ENCODE measurements around the gene ADA.

The ADA gene

GRCh38 chr20:44646641-44647274 is 4.7 kb downstream of the ADA start:
- no peak overlapping the region for H3K27ac ChIP-seq
- TF ChIP-seq CTCF (conservative IDR thresholded peaks at IDR 0.05): no peak

GRCh38 chr20:44646023-44646640 is 5.4 kb downstream of the ADA start:
- TF ChIP-seq CTCF (conservative IDR thresholded peaks at IDR 0.05): no peak
- no peak overlapping the region for H3K27ac ChIP-seq

GRCh38 chr20:44644667-44645131 is 6.8 kb downstream of the ADA start:
- no peak for TF ChIP-seq CTCF (conservative IDR thresholded peaks at IDR 0.05)
- H3K27ac ChIP-seq: no peak overlapping the region

- H3K27ac ChIP-seq: no peak overlapping the region
- no peak for TF ChIP-seq CTCF (conservative IDR thresholded peaks at IDR 0.05)
Observed at GRCh38 chr20:44644230-44644617, 7.3 kb downstream of the ADA start.

- no peak for TF ChIP-seq CTCF (conservative IDR thresholded peaks at IDR 0.05)
- H3K27ac ChIP-seq: peak overlapping the region; percentile 7; the same call in 1 of the 2 replicates
Observed at GRCh38 chr20:44643596-44644229, 7.8 kb downstream of the ADA start.

- no peak for TF ChIP-seq CTCF (conservative IDR thresholded peaks at IDR 0.05)
- H3K27ac ChIP-seq: peak overlapping the region; percentile 71
Observed at GRCh38 chr20:44643154-44643519, 8.4 kb downstream of the ADA start.

GRCh38 chr20:44642203-44643153 is 9.0 kb downstream of the ADA start:
- H3K27ac ChIP-seq: peak overlapping the region; percentile 71
- TF ChIP-seq CTCF (conservative IDR thresholded peaks at IDR 0.05): no peak
